NCI-H748 treated with DMSO at 0.1 percent for 48 hours (cell line): ENCODE measurements around the gene CLSTN3.
"Not testable (repeated sequence)": the region's sequence is repeated elsewhere in the genome, so short reads cannot be mapped to it uniquely, and the experiment has no call there.

Experiments used
- DNase-seq: peaks from one replicate; lab custom pipeline; 2025; lab: John Stamatoyannopoulos, UW

CLSTN3 gene

GRCh38 chr12:7150356-7150755 is 20.2 kb downstream of the CLSTN3 start:
- DNase-seq = no peak

GRCh38 chr12:7150841-7151240 is 20.7 kb downstream of the CLSTN3 start:
- DNase-seq = no peak

GRCh38 chr12:7151532-7151931 is 21.4 kb downstream of the CLSTN3 start:
- no peak for DNase-seq

- no peak for DNase-seq
These were observed 22.6 kb downstream of the CLSTN3 start for GRCh38 chr12:7152818-7153217.

GRCh38 chr12:7154042-7154441 is 23.9 kb downstream of the CLSTN3 start:
- DNase-seq = no peak

- no peak for DNase-seq
These were observed 24.8 kb downstream of the CLSTN3 start for GRCh38 chr12:7154901-7155470.

GRCh38 chr12:7155471-7156034 is 25.4 kb downstream of the CLSTN3 start:
- DNase-seq = peak; percentile 0

- no peak for DNase-seq
These were observed 26.4 kb downstream of the CLSTN3 start for GRCh38 chr12:7156259-7157197.

- no peak for DNase-seq
These were observed 27.2 kb downstream of the CLSTN3 start for GRCh38 chr12:7157391-7157790.

- DNase-seq = no peak
These were observed 28.8 kb downstream of the CLSTN3 start for GRCh38 chr12:7158781-7159609.

GRCh38 chr12:7160183-7160582 is 30.0 kb downstream of the CLSTN3 start:
- no peak for DNase-seq

- DNase-seq = no peak
These were observed 31.2 kb downstream of the CLSTN3 start for GRCh38 chr12:7161327-7161726.

GRCh38 chr12:7161811-7162210 is 31.6 kb downstream of the CLSTN3 start:
- no peak for DNase-seq

- peak; percentile 51 for DNase-seq
These were observed 32.5 kb downstream of the CLSTN3 start for GRCh38 chr12:7162691-7163114.

GRCh38 chr12:7169951-7170350 is 39.8 kb downstream of the CLSTN3 start:
- no peak for DNase-seq

- DNase-seq = no peak
These were observed 41.7 kb downstream of the CLSTN3 start for GRCh38 chr12:7171854-7172253.

- no peak for DNase-seq
These were observed 45.3 kb downstream of the CLSTN3 start for GRCh38 chr12:7175493-7175892.

- DNase-seq = no peak
These were observed 46.4 kb downstream of the CLSTN3 start for GRCh38 chr12:7176595-7176994.

- no peak for DNase-seq
These were observed 48.3 kb downstream of the CLSTN3 start for GRCh38 chr12:7178481-7178880.

- no peak for DNase-seq
These were observed 50.5 kb downstream of the CLSTN3 start for GRCh38 chr12:7180685-7181084.

GRCh38 chr12:7186058-7186457 is 55.9 kb downstream of the CLSTN3 start:
- not testable (repeated sequence) for DNase-seq
